ENCODE data around the gene C5orf46. TPM values are rescaled to one million over a fixed set of nuclear protein-coding genes. Genes with fewer than 3 reads are reported as not detected.

The C5orf46 gene
- total RNA-seq, 1 experiment from 2014 or later: not detected

GRCh38 chr5:147849226-147849625 is 57.1 kb downstream of the C5orf46 start:
- Histone ChIP-seq H3K9me3 (ENCODE audit: low read depth, low read length, poor library complexity, severe bottlenecking) (no peaks in the 10 kb centered on the region), H3K27me3 (replicated peaks; ENCODE audit: insufficient read depth, low read depth, low read length, poor library complexity) (no peaks in the 10 kb centered on the region), H3K4me1 (ENCODE audit: insufficient read depth, low read length, poor library complexity, severe bottlenecking) (no peaks in the 10 kb centered on the region), H3K27ac (ENCODE audit: low read depth, low read length, poor library complexity, severe bottlenecking) (no peak overlapping the region), H3K4me3 (ENCODE audit: low read depth, low read length, poor library complexity, severe bottlenecking) (no peak overlapping the region), H3K36me3 (ENCODE audit: insufficient read depth, low read length, poor library complexity, severe bottlenecking) (no peaks in the 10 kb centered on the region)
- intact Hi-C loops (cut with micrococcal nuclease; ENCODE audit: unreplicated experiment): no loop called here
- CTCF ChIA-PET: no interaction called here
- DNase-seq (ENCODE audit: low spot score): no peak
- BruUV-seq (replicated peaks): no TSS peak
- POLR2A ChIA-PET (ENCODE audit: low non-redundant PET): no interaction called here
- TF ChIP-seq CTCF (conservative IDR thresholded peaks at IDR 0.05; ENCODE audit: low read depth, low read length): no peak
- no peak for TF ChIP-seq EZH2 (IDR thresholded peaks at IDR 0.05; ENCODE audit: borderline replicate concordance, low read depth, low read length, poor library complexity, severe bottlenecking)

GRCh38 chr5:147845618-147846017 is 60.7 kb downstream of the C5orf46 start:
- Histone ChIP-seq H3K4me3 (ENCODE audit: low read depth, low read length, poor library complexity, severe bottlenecking) (no peak overlapping the region), H3K27me3 (replicated peaks; ENCODE audit: insufficient read depth, low read depth, low read length, poor library complexity) (no peaks in the 10 kb centered on the region), H3K36me3 (ENCODE audit: insufficient read depth, low read length, poor library complexity, severe bottlenecking) (no peaks in the 10 kb centered on the region), H3K4me1 (ENCODE audit: insufficient read depth, low read length, poor library complexity, severe bottlenecking) (no peaks in the 10 kb centered on the region), H3K9me3 (ENCODE audit: low read depth, low read length, poor library complexity, severe bottlenecking) (no peaks in the 10 kb centered on the region), H3K27ac (ENCODE audit: low read depth, low read length, poor library complexity, severe bottlenecking) (no peak overlapping the region)
- no peak for DNase-seq (ENCODE audit: low spot score)
- no TSS peak for BruUV-seq (replicated peaks)
- TF ChIP-seq EZH2 (IDR thresholded peaks at IDR 0.05; ENCODE audit: borderline replicate concordance, low read depth, low read length, poor library complexity, severe bottlenecking) (no peak), CTCF (conservative IDR thresholded peaks at IDR 0.05; ENCODE audit: low read depth, low read length) (no peak)
- intact Hi-C loops (cut with micrococcal nuclease; ENCODE audit: unreplicated experiment): no loop called here
- POLR2A ChIA-PET (ENCODE audit: low non-redundant PET): no interaction called here
- CTCF ChIA-PET: no interaction called here

GRCh38 chr5:147844846-147845245 is 61.5 kb downstream of the C5orf46 start:
- no peaks in the 10 kb centered on the region for H3K36me3 ChIP-seq (ENCODE audit: insufficient read depth, low read length, poor library complexity, severe bottlenecking)
- ChIA-PET CTCF (no interaction called here), POLR2A (ENCODE audit: low non-redundant PET) (interaction anchor here (0.6 kb wide), 1 partner anchor 14 kb away, joined by 3 read pairs; no protein-coding TSS in a partner anchor)
- H3K27ac ChIP-seq (ENCODE audit: low read depth, low read length, poor library complexity, severe bottlenecking): no peak overlapping the region
- H3K4me1 ChIP-seq (ENCODE audit: insufficient read depth, low read length, poor library complexity, severe bottlenecking): no peaks in the 10 kb centered on the region
- no TSS peak for BruUV-seq (replicated peaks)
- intact Hi-C loops (cut with micrococcal nuclease; ENCODE audit: unreplicated experiment): no loop called here
- TF ChIP-seq EZH2 (IDR thresholded peaks at IDR 0.05; ENCODE audit: borderline replicate concordance, low read depth, low read length, poor library complexity, severe bottlenecking) (no peak), CTCF (conservative IDR thresholded peaks at IDR 0.05; ENCODE audit: low read depth, low read length) (no peak)
- H3K27me3 ChIP-seq (replicated peaks; ENCODE audit: insufficient read depth, low read depth, low read length, poor library complexity): no peaks in the 10 kb centered on the region
- DNase-seq (ENCODE audit: low spot score): no peak
- no peak overlapping the region for H3K4me3 ChIP-seq (ENCODE audit: low read depth, low read length, poor library complexity, severe bottlenecking)
- no peaks in the 10 kb centered on the region for H3K9me3 ChIP-seq (ENCODE audit: low read depth, low read length, poor library complexity, severe bottlenecking)
